Anterior cingulate cortex (tissue), 58 donors: ENCODE results near the gene CYTH4.
A peak's percentile ranks its signal among the peaks of the same experiment; 100 is the strongest.
"Not testable (repeated sequence)": the region's sequence is repeated elsewhere in the genome, so short reads cannot be mapped to it uniquely, and the experiment has no call there.

Experiments
- DNase-seq, 58 donors: peaks; one replicate each; lab custom pipeline; 2025; lab: John Stamatoyannopoulos, UW

The CYTH4 gene, protein sequence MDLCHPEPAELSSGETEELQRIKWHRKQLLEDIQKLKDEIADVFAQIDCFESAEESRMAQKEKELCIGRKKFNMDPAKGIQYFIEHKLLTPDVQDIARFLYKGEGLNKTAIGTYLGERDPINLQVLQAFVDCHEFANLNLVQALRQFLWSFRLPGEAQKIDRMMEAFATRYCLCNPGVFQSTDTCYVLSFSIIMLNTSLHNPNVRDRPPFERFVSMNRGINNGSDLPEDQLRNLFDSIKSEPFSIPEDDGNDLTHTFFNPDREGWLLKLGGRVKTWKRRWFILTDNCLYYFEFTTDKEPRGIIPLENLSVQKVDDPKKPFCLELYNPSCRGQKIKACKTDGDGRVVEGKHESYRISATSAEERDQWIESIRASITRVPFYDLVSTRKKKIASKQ

GRCh38 chr22:37282385-37282677 lies at the start of gene CYTH4:
CYTH4 (plus strand) TSS chr22:37282508; CDS start chr22:37282570, 62 bp downstream.
- peak in 5 of 58 donors; percentile 12 to 16 (median 13) for DNase-seq

DNA sequence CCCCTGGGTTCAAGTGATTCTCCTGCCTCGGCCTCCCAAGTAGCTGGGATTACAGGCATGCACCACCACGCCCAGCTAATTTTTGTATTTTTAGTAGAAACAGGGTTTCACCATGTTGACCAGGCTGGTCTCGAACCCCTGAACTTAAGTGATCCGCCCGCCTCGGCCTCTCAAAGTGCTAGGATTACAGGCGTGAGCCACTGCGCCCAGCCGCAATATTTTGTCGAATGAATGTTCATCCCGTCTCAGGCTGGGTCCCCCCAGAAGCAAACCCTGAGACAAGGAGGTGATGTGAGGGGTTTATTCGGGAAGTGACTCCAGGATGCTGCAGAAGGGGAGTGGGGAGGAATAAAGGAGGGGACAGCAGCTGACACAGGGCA lies 48.9 kb upstream of the CYTH4 start:
- DNase-seq: not testable (repeated sequence)

DNA sequence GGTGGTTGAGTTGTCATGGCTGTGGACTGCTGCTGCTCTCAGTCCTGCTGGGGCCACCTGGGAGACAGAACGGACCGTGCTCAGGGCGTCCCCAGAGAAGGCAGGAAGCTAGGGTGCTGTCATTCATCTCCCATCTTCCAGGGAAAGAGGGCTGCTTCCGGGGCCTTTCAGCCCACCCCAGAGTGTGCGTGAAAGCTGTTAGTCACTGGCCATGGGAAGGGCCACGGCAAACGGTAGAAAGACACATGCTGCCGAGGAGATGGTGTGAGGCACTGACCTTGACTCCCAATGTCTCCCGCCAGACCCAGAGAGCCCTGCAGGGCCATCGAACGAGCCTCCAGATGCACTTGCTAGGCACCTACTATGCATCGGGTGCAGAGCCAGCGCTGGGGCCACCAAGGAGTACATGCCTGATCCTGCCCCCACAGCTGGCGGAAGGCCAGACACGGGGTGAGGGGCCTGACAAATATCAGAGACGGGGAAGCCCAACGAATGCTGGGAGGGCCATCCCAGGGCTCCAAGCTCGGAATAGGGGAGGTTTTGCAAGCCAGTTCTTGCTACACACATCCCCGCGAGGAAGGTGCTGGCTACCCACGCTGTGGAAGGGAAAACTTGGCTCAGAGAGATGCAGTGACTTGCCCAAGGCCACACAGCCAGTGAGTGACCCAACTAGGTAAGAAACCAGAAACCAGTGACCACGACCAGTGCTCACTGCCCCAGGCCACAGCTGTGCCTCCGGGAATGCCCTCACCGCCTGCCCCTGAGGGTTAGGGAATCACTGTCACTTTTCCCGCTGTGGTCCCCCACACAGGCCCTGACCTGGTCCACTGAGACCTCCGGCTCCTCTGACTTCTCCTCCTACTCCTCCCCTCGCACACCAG lies 48.3 kb upstream of the CYTH4 start:
- DNase-seq: no peak

DNA sequence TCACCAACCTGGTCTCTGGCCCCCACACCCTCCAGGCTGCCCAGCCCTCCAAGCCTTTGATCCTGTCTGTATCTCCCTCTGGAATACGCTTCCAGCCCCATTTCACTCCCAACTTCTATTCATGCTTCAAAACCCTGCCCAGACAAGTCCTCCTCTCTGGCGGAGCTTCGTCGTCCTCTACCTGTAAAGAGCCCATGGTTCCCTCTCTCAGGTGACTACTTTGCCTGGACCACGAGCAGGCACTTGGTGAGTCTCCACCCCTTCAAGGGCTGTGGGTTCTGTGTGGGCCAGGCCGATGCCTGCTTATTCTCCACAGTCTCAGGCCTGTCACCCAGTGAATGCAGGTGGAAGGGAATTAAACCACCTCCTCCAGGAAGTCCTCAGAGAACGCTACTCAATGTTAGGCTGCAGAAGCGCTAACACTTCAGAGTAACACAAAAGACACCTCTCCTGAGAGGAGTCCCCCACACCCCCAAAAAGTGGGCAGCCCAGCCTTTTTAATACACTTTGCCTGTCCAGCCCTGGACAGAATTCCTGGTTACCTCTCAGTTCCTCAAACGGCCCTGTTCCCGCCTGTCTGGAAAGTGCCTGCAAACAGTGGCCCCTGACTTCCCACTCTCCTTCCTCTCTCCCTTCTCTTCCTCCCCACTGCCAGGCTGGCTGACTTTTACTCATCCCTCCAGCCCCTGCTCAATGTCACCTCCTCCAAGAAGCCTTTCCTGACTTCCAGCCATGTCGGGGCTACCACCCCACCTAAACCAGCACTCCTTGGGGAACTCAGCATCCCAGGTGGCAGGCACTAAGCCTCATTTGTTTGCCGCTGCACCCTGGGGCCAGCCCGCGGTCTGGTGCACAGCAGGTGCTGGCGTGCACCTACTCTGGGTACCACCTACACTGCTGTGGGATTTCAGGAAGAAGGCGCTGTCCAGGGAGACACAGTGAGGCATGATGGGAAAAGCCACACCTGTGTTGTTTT lies 47.3 kb upstream of the CYTH4 start:
- no peak for DNase-seq

- DNase-seq: no peak
Observed at GRCh38 chr22:37235897-37236607, 46.3 kb upstream of the CYTH4 start.

- no peak for DNase-seq
Observed at GRCh38 chr22:37237371-37238268, 44.7 kb upstream of the CYTH4 start.

DNA sequence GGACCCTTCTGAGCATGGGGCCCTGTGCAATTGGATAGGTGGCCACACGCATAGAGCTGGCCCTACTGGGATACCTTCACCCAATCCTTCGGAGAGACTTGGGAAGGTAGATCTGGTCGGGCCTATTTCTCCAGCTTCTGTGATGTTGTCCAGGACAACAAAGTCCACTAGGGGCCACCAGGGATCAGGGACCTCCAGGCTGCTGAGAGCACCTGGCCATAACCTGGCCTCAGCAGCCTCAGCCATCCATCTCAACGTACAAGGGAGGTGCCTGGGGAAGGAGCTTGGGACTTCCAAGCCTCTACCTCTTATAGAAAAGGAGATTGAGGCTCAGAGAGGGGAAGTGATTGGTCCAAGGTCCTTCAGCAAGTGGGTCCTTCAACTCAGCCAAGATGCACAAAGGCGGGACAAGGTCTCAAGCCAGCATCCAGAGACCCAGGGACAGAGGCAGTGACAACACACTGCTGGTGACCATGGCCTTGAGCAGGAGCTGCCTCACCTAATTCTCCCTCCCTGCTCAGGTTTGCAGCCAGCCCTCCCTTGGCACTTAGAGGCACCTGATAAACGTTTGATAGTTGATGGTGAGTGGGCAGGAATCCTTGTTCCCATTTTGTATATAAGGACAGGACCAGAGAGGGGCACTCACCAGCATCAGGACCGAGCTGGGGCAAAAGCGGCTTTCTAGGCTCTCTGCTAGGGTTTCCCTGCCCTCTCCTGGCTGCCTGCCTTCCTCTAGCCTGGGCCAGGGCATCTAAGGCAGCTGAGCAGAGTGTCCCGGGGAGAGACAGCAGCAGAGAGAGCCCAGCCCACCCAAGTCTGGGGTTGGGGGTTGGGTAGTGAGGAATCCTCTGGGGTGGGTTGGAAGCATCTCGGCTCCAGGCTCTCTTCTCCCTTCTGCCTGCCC lies 42.7 kb upstream of the CYTH4 start:
- DNase-seq: no peak

DNA sequence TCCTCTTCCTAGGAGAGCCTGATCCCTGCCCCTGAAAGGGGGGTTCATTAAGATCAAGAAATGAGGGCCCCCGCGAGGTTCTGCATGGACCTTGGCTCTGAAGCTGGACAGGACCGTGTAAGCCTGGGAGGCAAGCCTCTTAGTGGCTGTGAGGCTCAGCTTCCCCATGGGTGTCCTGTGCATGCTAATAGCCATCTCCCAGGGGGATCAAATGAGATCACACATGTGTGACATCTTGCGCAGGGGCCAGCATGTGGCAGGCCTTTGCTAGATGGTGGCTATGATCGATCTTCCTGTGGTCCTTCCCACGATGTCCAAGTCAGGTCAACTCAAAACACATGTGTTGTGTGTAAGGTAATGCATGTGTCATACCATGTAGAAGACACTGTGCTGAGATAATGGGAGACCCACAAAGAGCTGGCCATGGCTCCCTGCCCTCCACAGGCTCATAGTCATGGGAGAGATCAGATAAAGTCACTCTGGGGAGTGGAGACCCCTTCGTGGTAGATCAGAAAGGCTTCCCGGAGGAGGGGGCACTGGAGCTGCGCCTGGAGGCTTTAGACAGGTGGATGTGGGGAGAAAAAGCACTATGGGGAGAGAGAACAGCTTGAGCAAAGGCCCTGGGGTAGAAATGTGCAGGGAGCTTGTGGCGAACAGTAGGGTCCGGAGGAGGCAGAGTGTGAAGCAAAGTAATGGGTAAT lies 41.9 kb upstream of the CYTH4 start:
- no peak for DNase-seq

DNA sequence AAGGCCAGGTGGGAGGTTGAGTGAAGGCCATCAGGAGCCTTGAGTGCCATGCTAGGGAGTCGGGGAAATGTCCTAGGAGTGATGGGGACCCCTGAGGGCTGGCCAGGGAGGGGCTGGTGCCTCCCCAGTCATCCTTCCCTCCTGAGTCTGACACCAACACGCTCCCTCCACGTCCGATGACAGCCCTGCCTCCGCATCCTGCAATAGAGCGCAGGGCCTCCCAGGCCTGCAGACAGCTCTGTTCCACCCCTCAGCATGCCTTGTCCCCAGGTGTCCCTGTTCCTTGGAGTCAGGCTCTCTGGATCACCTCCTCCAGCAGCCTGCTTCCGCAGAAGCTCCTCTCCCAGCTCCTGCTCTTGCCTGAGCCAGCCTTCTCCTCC lies 41.4 kb upstream of the CYTH4 start:
- DNase-seq: no peak

DNA sequence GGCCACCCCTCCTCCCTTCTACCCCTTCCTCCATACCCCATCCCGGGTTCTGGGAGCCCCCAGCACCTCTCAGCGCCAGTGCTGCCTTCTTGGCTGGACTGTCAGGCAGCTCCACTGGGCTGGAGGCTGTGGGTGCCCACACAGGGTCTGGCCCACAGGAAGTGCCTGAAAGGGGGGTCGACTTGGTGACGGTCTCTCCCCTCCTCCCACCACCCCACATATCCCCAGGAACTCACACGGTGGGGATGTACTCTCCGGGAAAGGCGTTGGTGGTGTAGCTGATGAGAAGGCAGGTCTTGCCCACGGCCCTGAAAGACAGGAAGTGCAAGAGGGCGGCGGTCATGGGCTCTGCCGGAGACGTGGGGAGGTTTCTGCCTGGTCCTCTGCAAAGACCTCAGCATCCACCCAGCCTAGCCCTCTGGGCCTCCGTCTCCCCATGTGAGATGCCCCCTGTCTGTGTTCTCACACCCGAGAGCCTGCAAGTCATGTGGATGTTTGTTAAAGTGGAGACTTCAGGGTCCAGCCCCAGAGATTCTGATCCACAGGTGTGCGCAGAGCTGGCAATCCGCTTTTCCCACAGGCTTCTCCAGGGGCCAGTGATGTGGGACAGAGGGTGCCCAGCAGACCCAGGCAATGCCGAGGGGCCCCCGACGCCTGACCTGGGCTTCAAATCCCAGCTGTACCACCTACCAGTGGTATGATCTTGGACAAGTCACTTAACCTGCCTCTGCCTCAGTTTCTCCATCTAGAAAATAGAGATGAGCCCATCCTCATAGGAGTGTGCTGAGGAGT lies 40.8 kb upstream of the CYTH4 start:
- DNase-seq: no peak

DNA sequence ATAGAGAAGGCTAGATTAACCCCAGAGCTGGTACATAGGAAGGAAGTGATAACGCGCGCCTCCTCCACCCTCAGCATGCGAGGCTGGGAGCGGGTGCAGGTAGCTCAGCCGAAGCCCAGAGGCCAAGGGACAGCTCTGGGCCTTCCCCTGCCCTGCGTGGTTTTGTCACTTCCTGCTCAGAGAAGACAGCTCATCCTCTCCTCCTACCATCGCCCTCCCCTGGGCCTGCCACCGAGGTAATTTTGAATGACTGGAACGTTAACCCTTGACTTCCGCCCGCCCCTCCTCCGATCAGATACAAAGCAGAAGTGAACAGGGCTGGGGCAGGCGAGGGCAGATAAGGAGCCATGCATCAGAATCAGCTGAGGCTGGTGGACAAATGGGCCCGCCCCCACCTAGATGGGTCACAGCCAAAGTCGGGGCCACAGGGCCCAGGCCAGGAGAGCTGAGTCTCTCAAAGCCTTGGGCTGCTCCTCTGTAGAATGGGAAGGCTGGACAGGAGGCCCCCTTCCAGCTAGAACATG lies 39.9 kb upstream of the CYTH4 start:
- peak in 5 of 58 donors; percentile 5 to 31 (median 13) for DNase-seq

DNA sequence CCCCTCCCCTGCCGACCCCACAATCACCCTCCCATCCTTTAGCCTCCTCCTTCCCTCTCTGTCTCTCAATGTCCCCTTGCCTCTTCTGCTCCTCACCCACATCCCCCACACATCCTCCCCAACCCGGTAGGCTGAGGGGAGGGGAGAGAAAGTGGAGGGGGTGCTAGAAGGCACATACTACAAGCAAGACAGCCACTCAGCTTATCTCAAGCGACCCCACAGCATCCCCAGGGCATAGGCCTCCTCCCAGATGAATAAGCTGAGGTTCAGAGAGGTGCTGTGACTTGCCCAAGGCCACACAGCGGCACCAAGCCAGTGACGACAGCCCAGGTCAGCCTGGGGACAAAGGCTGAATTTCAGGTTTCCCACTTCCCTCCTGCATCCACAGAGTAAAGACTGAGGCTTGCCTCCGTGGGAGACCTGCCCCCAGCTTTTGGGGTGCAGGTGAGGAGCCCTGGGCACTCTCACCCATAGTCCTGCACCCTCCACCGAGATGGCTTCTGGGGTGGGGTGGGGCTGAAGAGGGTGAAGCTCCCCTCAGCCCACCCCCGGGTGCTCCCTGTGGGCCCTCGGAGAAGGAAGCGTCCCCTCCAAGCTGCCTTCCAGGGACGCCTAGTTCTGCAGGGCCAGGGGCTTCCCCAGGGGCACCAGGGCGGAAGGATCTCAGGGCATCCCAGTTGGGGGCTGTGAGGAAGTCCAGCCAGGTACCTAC lies 38.8 kb upstream of the CYTH4 start:
- DNase-seq: no peak

- DNase-seq: peak in 13 of 58 donors; percentile 8 to 27 (median 18)
Observed at GRCh38 chr22:37244114-37244921, 38.0 kb upstream of the CYTH4 start, which contains the start of gene RAC2. RAC2 (minus strand) TSS chr22:37244269; CDS start chr22:37244148, 121 bp downstream.

DNA sequence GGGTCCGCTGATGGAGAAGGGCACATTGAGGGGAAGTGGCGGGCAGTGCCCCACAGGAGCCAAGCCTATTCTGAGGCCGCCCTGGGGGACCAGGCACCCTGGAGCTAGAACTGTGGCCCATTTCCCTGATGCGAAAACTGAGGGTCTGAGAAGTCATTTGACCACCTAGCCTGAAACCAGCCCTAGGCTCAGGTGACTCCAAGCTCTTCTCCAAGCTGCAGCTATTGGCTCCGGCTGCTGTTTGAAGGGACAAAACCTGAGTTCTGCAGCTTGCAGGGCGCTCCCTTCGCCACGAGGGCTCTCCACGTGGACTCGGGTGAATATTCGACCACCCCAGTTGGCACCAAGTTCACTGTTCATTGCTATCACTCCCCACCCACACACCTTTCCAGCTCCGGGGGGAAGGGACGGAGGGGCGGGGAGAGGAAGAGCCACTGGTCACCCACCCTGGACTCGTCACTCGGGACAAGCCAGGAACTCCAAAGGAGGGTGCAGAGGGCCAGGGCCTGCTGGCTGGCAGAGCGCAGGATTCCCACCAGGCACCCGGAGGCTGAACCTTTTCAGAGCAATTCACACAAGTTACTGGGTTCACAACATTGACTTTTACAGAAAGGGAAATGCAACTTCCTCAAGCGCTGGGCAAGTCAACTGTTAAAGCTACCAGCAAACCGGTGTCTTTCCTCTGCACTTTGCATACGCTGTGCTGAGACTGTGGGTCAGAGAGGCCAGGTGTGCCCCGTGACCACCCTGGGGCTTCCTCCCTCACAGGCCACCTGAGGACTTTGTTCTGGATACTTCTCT lies 37.2 kb upstream of the CYTH4 start:
- DNase-seq: no peak
